ENCODE measurements around the gene FAM43B. TPM values are rescaled to one million over a fixed set of nuclear protein-coding genes. Genes with fewer than 3 reads are reported as not detected.

Gene FAM43B
- total RNA-seq, 4 donors from 2014 or later: 0.21 to 0.38 TPM; not detected in 2

DNA sequence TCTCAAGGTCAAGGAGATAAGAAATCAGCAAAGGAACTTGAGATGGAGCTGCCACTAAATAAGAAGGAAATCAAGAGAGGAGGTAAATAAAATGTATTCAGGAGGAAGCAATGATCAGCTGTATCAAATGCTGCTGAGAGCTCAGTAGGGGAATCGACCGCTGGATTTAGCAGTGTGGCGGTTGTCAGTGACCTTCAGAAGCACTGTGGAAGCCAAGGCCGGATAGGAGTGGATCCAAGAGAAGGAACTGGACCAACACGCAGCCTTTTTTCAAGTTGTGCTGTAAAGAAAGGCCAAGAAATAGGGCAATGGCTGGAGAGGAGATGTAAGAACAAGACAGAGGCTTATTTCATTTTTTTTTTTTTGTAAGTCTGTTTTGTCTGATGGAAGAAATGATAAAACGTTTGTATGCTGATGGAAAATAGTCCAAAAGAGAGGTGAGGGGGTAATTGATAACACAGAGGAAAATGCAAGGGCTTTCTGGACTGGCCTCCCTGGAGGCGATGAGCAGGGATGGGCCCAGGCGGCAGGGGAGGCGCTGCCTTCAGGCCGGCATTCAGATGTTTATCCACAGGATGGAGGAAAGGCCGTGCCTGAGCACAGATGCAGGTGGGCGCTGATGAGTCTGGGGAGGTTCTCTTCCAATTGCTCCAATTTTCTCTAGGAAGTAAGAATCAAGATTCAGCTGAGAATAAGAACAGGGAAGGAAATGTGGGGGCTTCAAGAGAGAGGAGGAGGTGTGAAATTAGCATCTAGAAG, 17.5 kb upstream of the FAM43B start:
- no peak for DNase-seq (ENCODE audit: low spot score in 2 of 2)
- WGBS: 65% methylated on average over 12 of the region's 12 CpGs
- no peaks in the 10 kb centered on the region for H3K36me3 ChIP-seq
- no peaks in the 10 kb centered on the region for H3K9me3 ChIP-seq
- H3K27ac ChIP-seq: no peak overlapping the region
- H3K27me3 ChIP-seq: peaks cover 20% of the 10 kb centered on the region
- no peaks in the 10 kb centered on the region for H3K4me1 ChIP-seq
- TF ChIP-seq EP300 (IDR thresholded peaks at IDR 0.05): no peak
- no peak for TF ChIP-seq POLR2A (IDR thresholded peaks at IDR 0.05)
- H3K4me3 ChIP-seq: no peak overlapping the region

DNA sequence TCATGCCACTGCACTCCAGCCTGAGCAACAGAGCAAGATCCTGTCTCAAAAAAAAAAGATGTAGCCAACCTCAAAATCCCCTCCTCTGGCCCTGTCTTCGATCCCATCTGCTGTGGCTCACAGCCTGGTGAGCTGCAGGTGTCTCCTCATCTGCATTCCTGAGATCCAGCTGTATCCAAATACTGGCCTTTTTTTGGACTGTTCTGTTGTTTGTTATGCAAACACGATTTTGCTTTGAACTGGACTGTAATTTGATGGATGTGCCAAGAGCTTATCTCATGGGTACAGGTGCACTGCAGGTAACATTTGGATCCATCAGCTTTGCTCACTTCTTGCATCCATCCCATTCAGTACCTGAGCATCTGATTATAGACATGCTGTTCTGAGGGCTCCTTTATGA, 14.1 kb upstream of the FAM43B start:
- DNase-seq (ENCODE audit: low spot score in 2 of 2): no peak
- WGBS: 43% methylated on average over 2 of the region's 2 CpGs
- TF ChIP-seq POLR2AphosphoS5 (IDR thresholded peaks at IDR 0.05): no peak
- no peak for TF ChIP-seq EP300 (IDR thresholded peaks at IDR 0.05)
- TF ChIP-seq, protein P1, sequence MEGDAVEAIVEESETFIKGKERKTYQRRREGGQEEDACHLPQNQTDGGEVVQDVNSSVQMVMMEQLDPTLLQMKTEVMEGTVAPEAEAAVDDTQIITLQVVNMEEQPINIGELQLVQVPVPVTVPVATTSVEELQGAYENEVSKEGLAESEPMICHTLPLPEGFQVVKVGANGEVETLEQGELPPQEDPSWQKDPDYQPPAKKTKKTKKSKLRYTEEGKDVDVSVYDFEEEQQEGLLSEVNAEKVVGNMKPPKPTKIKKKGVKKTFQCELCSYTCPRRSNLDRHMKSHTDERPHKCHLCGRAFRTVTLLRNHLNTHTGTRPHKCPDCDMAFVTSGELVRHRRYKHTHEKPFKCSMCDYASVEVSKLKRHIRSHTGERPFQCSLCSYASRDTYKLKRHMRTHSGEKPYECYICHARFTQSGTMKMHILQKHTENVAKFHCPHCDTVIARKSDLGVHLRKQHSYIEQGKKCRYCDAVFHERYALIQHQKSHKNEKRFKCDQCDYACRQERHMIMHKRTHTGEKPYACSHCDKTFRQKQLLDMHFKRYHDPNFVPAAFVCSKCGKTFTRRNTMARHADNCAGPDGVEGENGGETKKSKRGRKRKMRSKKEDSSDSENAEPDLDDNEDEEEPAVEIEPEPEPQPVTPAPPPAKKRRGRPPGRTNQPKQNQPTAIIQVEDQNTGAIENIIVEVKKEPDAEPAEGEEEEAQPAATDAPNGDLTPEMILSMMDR (IDR thresholded peaks at IDR 0.05): no peak
- TF ChIP-seq POLR2A (IDR thresholded peaks at IDR 0.05): no peak
- Histone ChIP-seq H3K4me1 (no peaks in the 10 kb centered on the region), H3K36me3 (no peaks in the 10 kb centered on the region), H3K4me3 (no peak overlapping the region), H3K9me3 (no peaks in the 10 kb centered on the region), H3K27me3 (peaks cover 16% of the 10 kb centered on the region), H3K27ac (no peak overlapping the region)

DNA sequence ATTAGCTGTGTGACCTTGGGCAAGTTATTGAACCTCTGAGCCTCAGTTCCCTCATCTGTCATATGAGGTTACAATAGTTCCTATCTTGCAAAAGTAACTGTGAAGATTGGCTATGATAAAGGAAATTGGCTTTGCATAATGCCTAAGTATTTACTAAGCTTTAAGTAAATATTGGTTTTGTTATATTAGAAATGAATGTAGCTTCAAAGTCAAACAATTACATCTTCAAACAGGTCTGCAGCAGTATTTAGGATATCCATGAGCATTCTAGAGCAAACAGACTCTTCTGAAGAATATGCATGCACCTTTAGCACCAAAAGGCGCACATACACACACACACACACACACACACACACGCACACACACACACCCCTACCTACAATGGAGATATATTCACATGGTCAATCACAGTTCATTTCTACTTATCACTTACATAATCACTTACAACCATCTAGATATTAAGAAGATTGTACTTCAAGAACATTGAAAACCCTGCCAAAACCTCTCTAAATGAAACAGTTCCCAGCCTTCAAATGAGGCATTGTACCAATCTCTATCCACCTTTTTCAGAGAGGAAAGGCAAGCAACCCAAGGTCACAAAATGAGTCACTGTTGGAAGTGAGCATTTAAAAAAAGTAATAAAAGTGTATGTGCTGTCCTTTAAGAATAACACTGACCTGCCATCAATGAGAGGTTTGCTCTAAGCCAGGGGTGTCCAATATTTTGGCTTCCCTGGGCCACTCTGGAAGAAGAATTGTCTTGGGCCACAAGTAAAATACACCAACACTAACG, 13.4 kb upstream of the FAM43B start:
- Histone ChIP-seq H3K4me3 (no peak overlapping the region), H3K27me3 (peaks cover 22% of the 10 kb centered on the region), H3K27ac (no peak overlapping the region), H3K9me3 (no peaks in the 10 kb centered on the region), H3K4me1 (no peaks in the 10 kb centered on the region), H3K36me3 (no peaks in the 10 kb centered on the region)
- 79% methylated on average over 3 of the region's 3 CpGs for WGBS
- TF ChIP-seq, protein P1 (IDR thresholded peaks at IDR 0.05): no peak
- TF ChIP-seq POLR2A (IDR thresholded peaks at IDR 0.05) (no peak), POLR2AphosphoS5 (IDR thresholded peaks at IDR 0.05) (no peak), EP300 (IDR thresholded peaks at IDR 0.05) (no peak)
- no peak for DNase-seq (ENCODE audit: low spot score in 2 of 2)

DNA sequence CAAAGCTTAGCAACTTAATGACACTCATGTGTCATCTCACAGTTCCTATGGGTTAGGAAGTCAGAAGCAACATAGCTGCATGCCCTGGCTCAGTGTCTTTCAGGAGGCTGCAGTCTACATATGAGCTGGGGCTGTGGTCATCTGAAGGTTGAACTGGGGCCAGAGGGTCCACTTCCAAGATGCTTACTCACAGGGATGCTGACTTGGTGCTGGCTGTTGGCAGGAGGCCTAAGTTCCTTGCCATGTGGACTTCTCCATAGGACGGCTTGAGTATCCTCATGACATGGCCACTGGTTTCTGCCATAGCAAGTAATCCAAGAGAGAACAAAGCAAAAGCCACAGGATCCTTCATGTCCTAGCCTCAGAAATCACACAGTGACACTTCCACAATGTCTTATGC, 12.1 kb upstream of the FAM43B start:
- H3K36me3 ChIP-seq: no peaks in the 10 kb centered on the region
- no peaks in the 10 kb centered on the region for H3K4me1 ChIP-seq
- TF ChIP-seq POLR2A (IDR thresholded peaks at IDR 0.05): no peak
- TF ChIP-seq, protein P1 (IDR thresholded peaks at IDR 0.05): no peak
- no peak for TF ChIP-seq EP300 (IDR thresholded peaks at IDR 0.05)
- no peak for TF ChIP-seq POLR2AphosphoS5 (IDR thresholded peaks at IDR 0.05)
- peaks cover 30% of the 10 kb centered on the region for H3K27me3 ChIP-seq
- H3K4me3 ChIP-seq: no peak overlapping the region
- no peaks in the 10 kb centered on the region for H3K9me3 ChIP-seq
- H3K27ac ChIP-seq: no peak overlapping the region
- WGBS: 67% methylated on average over 1 of the region's 1 CpG
- DNase-seq (ENCODE audit: low spot score in 2 of 2): no peak

DNA sequence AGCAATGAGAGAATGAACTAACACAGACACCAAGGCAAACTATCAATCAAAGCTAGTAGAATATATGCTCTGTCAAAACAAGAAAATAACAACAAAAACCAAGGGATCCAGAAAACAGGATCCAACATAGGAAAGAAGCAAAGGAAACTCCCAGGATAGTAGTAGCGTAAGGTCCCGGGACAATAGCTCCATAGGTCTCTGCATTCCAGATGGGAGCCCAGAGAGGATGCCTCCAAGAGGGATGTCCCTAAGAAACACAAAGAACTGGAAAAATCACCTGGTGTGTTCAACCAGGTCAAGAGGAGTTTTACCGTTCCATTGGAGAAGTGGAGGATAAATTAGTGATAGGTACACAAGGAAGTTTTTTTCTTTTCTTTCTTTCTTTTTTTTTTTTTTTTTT, 5.7 kb upstream of the FAM43B start:
- 86% methylated on average over 3 of the region's 3 CpGs for WGBS
- no peaks in the 10 kb centered on the region for H3K9me3 ChIP-seq
- H3K36me3 ChIP-seq: no peaks in the 10 kb centered on the region
- peaks cover 67% of the 10 kb centered on the region for H3K27me3 ChIP-seq
- H3K4me1 ChIP-seq: no peaks in the 10 kb centered on the region
- no peak for DNase-seq (ENCODE audit: low spot score in 2 of 2)
- H3K4me3 ChIP-seq: no peak overlapping the region
- H3K27ac ChIP-seq: no peak overlapping the region
- TF ChIP-seq, protein P1 (IDR thresholded peaks at IDR 0.05): no peak
- TF ChIP-seq EP300 (IDR thresholded peaks at IDR 0.05) (no peak), POLR2A (IDR thresholded peaks at IDR 0.05) (no peak), POLR2AphosphoS5 (IDR thresholded peaks at IDR 0.05) (no peak)
